Brain pericyte (primary cell): Measurements from ENCODE around the gene COL16A1.

Source experiments
- DNase-seq: peaks from one replicate; pipeline ENCODE4 v3.0.0-alpha.2; 2012; ENCODE audit warnings: low read depth, low spot score

COL16A1 gene

DNA sequence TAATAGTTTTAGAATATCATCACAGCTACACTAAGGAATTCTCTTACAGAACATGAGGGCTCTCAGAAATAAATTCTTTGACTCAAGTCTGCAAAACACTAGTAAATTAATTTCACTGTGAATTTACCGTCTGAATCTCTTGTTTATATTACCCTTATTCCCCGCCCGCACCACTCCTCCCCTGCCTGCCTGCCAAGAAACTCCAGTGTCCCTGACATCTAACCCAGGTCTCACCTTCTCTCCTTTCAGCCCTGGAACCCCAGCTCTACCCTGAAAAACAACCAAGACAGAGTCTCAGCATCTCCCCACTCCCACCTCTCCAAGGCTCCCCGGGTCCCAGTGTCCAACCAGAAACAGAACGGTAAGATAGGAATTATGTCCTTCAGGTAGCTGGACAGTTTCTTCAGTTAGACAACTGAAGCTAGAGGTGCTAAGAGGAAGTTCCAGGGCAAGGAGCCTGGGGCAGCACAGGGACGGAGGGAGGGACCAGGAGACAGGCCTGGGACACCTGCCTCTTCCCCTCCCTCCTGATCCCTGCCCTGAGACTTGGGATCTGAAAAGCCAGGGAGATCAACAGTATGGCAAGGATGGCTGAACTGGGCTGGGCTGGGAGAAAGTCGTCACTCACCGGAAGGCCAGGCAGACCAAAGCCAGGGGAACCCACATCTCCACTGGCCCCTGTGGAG lies 15.4 kb downstream of the COL16A1 start:
- no peak for DNase-seq

DNA sequence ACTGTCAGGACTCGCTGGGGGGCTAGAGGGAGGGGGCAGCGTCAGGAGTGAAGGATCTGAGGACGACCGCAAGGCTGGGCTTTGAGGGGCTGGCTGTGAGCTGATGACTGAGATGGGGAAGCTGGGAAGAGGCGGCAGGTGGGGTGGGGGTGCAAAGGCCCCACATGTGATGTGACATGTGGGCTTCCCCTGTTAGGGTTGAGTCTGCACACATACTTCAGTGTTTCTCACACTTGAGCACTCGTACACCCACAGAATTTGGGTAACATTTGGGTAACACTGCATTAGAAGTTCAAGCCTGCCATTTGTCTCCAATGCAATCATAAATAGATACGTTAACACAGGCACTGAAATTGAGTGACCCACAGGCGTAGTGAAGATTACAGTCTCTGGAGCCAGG lies 16.2 kb downstream of the COL16A1 start:
- no peak for DNase-seq

DNA sequence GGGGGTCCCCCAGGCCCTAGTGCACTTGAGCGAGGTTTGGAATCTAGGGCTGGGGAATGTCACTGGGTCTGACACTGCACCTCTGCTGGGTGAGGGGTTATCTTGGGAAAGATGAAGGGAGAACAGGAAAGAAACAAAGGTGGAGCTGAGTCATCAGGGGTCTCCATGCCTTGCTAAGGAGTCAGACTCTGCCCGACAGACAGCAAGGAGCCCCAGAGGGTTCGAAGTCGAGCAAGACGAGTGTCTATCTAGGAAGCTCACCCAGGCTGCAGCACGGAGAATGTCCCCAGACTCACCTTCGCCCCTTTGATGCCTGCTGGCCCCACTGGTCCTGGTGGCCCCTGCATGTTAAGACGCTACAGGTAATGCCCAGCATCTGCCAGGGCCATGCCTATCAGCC lies 18.0 kb downstream of the COL16A1 start:
- no peak for DNase-seq

GRCh38 chr1:31683997-31684396 lies 19.8 kb downstream of the COL16A1 start:
- DNase-seq, result no peak

DNA sequence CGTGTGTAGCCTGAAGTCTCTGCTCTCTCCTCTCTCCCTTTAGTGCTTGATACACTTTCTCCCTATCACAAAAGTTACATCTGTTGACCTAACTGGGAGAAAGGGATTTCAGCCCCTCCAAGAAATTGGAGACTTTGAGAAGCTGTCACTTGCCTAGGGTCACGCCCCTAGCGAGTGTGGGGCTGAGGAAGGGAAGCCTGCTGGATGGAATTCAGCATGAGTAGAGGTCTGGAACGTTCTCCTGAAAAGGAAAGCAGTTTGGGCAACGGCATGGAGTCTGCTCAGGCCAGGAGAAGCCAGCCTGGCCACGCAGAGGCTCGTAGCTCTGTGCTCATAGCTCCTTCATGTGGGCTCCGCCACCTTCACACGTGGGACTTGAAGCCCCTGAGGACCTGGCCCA lies 22.4 kb downstream of the COL16A1 start:
- no peak for DNase-seq

DNA sequence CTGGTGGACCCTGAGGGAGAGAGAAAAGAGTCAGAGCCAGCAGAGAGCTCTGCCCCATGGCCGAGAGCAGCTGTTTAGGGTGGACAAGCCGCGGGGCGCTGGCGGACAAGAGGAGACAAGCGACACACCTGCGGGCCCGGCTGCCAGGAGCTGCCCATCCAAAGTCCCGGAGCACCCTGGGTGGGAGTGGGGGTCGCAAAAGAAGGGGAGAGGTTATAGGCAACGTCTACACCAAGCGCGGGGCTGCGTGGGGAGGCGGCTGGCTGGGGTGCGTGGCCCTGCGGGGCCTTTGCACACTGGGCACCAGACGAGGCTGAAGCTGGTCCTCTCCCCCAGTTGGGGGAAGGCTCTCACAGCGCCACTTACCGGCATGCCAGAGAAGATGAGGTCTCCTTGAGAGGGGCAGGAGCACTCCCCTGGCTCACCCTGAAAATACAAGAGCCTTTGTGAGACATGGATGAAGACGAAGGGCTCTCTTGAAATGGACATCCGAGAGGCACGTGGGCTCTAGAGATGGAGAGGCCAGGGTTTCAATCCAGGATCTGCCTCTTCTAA lies 24.1 kb downstream of the COL16A1 start:
- no peak for DNase-seq

DNA sequence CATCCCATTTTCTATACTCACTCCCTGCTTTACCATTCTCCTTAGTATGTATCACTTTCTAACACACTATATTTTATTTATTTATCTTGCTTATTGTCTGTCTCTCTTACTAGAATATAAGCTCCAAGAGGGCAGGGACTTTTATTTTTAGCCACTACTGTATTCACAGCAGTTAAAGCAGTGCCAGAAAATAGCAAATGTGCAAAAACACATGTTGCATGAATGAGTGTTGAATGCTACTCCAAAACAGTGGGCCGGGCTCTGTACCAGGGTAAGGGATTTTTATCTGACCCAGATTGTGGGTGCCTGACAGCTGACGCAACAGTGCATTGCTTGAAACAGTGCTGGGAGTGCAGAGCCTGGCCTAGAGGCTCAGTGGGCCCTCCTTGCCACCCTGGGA lies 24.7 kb downstream of the COL16A1 start:
- no peak for DNase-seq

- no peak for DNase-seq
These were observed 25.1 kb downstream of the COL16A1 start for GRCh38 chr1:31678681-31679080.

DNA sequence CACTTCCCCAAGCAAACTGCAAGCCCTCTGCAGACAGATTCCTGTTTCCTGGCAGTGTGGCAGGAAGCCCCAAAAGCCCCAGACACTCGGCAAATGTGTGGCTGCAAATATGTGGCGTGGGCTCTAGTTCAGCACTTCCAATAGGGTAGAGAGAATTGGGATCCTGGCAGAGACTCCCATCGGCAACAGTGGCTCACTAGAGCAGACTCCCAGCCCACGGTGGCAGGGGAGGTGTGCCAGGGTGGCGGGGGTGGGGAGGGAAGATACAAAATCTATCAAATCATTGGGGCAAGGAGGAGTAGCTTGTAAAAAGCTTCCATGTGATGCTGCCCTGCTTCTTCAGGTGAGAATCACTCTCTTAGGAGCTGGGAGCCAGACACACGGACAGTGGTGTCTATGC lies 25.9 kb downstream of the COL16A1 start:
- DNase-seq, result no peak

DNA sequence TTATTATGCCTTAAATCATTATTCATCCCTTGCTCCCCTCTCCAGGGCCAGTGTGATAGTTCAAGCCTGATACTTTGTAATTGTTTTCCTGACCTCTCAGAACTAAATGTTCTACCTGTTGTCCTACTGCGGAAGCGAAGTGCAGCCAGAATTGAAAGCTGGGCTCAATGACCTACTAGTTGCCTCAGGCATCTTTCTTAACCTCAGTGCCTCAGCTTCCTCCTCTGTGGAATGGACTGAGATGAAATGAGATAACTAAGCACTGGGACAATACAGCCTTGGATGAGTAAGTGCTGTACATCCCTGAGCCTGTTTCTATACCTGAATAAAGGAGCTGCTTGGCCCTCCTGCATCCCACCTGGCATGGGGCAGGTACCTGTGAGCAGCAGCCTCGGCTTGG lies 26.4 kb downstream of the COL16A1 start:
- no peak for DNase-seq

GRCh38 chr1:31675756-31676155 lies 28.1 kb downstream of the COL16A1 start:
- DNase-seq, result no peak

DNA sequence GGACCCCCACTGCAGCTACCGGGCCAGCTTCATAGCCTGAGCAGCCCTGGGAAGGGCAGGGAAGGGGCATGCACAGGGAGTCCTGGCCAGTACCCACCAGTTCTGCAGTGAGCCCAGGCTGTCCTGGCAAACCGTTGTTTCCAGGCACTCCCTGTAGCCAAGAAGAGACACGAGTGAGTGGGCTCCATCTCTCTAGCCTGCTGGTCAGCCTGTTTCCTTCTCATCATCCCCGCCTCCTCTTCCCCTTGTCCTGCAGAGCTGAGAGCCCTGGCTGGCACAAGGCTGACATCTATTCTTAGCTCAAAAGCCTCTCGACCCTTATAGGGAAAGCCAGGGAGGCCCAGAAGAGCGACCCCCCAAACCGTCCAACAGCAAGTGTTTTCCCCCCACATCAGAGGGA lies 28.7 kb downstream of the COL16A1 start:
- no peak for DNase-seq

GRCh38 chr1:31674626-31675025 lies 29.2 kb downstream of the COL16A1 start:
- DNase-seq, result no peak

DNA sequence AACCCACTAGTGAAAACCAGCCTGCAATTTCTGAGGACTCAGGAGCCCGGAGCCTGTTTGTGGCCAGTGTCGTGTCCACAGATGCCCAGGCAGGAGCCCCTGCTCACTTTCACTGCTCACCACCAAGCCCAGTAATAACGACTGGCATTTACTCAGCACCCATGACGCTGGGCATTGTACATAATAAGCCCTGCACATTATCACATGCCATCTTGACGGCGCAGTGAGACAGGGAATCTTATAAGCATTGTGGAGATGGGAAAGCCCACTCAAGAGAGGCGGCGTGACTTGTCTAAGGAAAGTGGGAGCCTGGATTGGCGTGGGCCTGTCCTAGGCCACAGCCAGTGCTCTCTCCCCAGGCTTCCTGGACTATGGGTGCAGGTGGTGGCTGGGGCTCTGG lies 30.4 kb downstream of the COL16A1 start:
- no peak for DNase-seq

- no peak for DNase-seq
These were observed 30.8 kb downstream of the COL16A1 start for GRCh38 chr1:31672986-31673385.

GRCh38 chr1:31671561-31672201 lies 32.1 kb downstream of the COL16A1 start:
- no peak for DNase-seq

- no peak for DNase-seq
These were observed 32.7 kb downstream of the COL16A1 start for GRCh38 chr1:31671147-31671546.

GRCh38 chr1:31670593-31670964 lies 33.2 kb downstream of the COL16A1 start:
- no peak for DNase-seq

- DNase-seq, result peak; percentile 41
These were observed 33.8 kb downstream of the COL16A1 start for GRCh38 chr1:31669786-31670592.

DNA sequence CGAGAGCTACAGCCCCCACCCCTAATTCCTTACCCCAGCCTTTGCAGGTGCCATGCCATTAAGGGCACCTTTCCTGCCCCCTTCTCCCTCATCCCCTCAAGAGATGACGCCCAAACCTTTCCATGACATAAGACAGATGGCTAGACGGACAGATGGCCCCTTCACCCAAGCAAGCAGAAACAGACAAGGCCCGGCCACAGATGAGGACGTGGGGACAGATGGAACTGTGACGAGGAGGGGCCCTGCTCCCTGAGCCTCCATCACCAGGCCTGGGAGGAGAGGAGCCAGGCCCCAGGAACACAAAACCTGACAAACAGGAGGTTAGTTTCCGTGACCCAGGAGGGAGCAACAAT lies 34.4 kb downstream of the COL16A1 start:
- peak; percentile 30 for DNase-seq

GRCh38 chr1:31668303-31668883 lies 35.4 kb downstream of the COL16A1 start:
- no peak for DNase-seq

DNA sequence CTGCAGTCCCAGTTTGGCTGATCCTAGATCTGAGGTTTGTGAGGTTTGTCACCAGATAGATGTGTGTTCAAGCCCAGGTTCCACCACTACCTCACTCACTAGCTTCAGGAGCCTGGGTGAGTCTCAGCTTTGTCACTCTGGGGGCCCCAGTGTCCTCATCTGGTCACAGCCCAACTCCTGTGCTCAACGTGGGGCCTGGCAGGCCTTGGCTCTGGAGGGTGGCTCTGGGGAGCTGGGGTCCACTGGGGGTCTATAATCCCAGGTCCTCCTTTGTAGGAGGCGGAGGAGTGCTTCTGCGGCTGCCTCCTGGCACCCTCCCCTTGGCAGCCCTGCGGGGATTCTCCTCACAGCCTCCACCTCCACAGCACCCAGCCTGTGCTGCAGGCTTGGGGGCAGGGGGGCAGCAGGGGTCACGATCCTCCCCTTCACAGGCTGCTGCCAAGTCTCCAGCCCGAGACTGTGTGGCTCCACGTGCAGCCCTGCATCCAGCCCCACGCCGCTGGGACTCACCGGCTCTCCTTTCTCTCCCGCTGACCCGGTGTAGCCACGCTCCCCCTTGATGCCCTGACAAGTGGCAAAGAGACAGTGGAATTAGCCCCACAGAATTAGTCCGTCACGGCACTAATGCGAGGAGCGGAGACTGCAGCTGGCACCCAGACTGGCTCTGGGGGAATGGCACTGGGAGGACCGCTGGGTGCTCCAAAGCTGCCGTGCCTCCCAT lies 36.6 kb downstream of the COL16A1 start:
- DNase-seq, result no peak
